Measurements from ENCODE around the gene ZNF775. TPM values are rescaled to one million over a fixed set of nuclear protein-coding genes. Genes with fewer than 3 reads are reported as not detected.

Gene ZNF775
- total and polyA plus RNA-seq, 2 of the 13 experiments (the other 11 are each of a cell fraction or from before 2014, with no cell fraction given) = 3.1 to 3.2 TPM

DNA sequence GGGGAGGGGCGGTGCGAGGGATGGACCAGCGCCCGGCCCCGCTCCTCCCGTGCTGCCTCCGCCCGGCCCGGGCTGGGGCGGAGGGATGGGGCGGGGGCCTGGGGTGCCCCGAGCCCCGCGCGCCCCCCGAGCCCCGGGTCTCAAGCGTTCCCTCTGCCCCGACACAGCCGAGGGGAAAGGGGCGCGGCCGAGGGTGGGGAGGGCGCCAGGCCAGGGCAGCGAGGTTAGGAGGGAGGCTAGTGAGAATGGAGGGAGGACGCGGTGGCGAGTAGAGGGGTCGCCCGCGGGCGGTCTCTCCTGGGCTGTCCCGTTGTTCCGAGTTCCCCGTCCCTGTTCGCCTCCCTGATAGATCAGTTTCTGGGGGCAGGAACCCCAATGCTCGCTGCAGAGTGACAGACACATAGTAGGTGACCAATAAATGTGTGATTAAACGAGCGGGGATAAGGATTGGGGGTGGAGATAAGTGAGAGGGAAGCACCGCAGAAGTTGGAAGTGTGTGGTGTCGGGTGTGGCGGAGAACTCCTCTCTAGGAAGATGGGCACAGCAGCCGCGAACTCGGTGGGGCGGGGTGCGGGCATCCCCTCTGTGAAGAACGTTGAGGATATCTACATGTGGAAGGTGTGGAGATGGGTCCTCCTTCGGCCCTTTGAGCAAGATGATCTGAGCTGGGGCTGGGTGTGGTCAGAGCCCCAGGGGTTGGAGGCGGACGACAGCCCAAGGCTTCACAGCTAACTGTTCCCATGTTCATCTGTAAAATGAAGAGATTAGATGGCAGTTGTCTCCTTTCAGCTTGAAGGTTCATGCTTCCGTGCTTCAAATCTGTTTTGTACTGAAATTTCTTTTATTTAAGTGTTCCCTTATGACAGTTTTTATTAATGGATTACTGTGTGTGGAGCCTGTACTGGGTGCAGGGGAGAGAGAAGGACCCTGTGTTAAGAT is 580 bp downstream of the ZNF775 start:
- CTCF ChIA-PET (ENCODE audit: low intra/inter-chr PET ratio, low total read pairs) = interaction anchor here (2.3 kb wide), 1 partner anchor 9 kb away, joined by 8 read pairs; no protein-coding TSS in a partner anchor
- intact Hi-C loops (cut with micrococcal nuclease; ENCODE audit: unreplicated experiment) = no loop called here
- no peaks in the 10 kb centered on the region for H3K27me3 ChIP-seq (ENCODE audit: control insufficient read depth in 1 of 2, insufficient read depth in 2 of 2, low read length in 2 of 2)
- peak overlapping the region; percentile 90 for H3K4me2 ChIP-seq (ENCODE audit: low read depth, low read length)
- WGBS (ENCODE audit: low lambda C conversion rate) = 4% methylated on average over 30 of the region's 52 CpGs
- in situ Hi-C loops (cut with HindIII; ENCODE audit: extremely low pct_ligation_motif_present, low pct_unique_long_range_greater_than_20kb) = no loop called here
- H3K36me3 ChIP-seq (replicated peaks in 1 of 2; ENCODE audit: control insufficient read depth in 1 of 2, insufficient read depth in 2 of 2, low read length in 2 of 2) = no peaks in the 10 kb centered on the region
- peak overlapping the region; percentile 88 for H3K9ac ChIP-seq (ENCODE audit: insufficient read depth, low read depth, low read length)
- H3K4me3 ChIP-seq (replicated peaks in 1 of 3; ENCODE audit: insufficient read depth in 1 of 3, low read depth in 2 of 3, low read length in 3 of 3) = peak overlapping the region; percentile 84 to 92 (median 92)
- peaks cover 84% of the 10 kb centered on the region for H3K4me1 ChIP-seq (ENCODE audit: insufficient read depth, low read length)
- no peak for DNase-seq (ENCODE audit: low spot score)
- ATAC-seq = peak; percentile 2
- POLR2A ChIA-PET = interaction anchor here (0.8 to 4.7 kb wide), 6 partner anchors 9 to 26 kb away, joined by 3 to 107 read pairs (median 5); partner anchors contain the start of gene REPIN1
- H2AFZ ChIP-seq (ENCODE audit: low read length) = no peak overlapping the region
- BruUV-seq (replicated peaks) = TSS peak; percentile 26
- no peaks in the 10 kb centered on the region for H3K9me3 ChIP-seq (ENCODE audit: low read length)
- H4K20me1 ChIP-seq (ENCODE audit: insufficient read depth, low read length) = peaks cover 3% of the 10 kb centered on the region; the same call in 1 of the 2 replicates
- H3K27ac ChIP-seq (ENCODE audit: extremely low read length, insufficient read depth, low read length) = peak overlapping the region; percentile 97
- no peak for FAIRE-seq
- peaks cover 42% of the 10 kb centered on the region for H3K79me2 ChIP-seq (ENCODE audit: insufficient read depth, low read length)
- TF ChIP-seq POLR2A (IDR thresholded peaks at IDR 0.05; ENCODE audit: insufficient read depth in 1 of 2, low read depth in 2 of 2, low read length in 2 of 2) (peak in 1 of 2 experiments; percentile 27; a peak in 1 of 4 replicates), SALL2 (CRISPR knock-in tag; IDR thresholded peaks at IDR 0.05) (no peak), MXI1 (IDR thresholded peaks at IDR 0.05; ENCODE audit: borderline replicate concordance, low read depth, low read length) (no peak), ZBTB7B (CRISPR knock-in tag; IDR thresholded peaks at IDR 0.05) (no peak; the same call in 1 of the 2 replicates), ZNF546 (CRISPR knock-in tag; conservative IDR thresholded peaks at IDR 0.05) (0 out of 2 replicates have a peak, but pooled peaks have one; percentile 20), SOX13 (IDR thresholded peaks at IDR 0.05) (no peak), SOX13 (CRISPR knock-in tag; conservative IDR thresholded peaks at IDR 0.05 in 1 of 2, IDR thresholded peaks at IDR 0.05 in 1 of 2) (0 out of 4 replicates have a peak, but pooled peaks of 1 of the 2 experiments have one; percentile 0)
- TF ChIP-seq, protein P1, sequence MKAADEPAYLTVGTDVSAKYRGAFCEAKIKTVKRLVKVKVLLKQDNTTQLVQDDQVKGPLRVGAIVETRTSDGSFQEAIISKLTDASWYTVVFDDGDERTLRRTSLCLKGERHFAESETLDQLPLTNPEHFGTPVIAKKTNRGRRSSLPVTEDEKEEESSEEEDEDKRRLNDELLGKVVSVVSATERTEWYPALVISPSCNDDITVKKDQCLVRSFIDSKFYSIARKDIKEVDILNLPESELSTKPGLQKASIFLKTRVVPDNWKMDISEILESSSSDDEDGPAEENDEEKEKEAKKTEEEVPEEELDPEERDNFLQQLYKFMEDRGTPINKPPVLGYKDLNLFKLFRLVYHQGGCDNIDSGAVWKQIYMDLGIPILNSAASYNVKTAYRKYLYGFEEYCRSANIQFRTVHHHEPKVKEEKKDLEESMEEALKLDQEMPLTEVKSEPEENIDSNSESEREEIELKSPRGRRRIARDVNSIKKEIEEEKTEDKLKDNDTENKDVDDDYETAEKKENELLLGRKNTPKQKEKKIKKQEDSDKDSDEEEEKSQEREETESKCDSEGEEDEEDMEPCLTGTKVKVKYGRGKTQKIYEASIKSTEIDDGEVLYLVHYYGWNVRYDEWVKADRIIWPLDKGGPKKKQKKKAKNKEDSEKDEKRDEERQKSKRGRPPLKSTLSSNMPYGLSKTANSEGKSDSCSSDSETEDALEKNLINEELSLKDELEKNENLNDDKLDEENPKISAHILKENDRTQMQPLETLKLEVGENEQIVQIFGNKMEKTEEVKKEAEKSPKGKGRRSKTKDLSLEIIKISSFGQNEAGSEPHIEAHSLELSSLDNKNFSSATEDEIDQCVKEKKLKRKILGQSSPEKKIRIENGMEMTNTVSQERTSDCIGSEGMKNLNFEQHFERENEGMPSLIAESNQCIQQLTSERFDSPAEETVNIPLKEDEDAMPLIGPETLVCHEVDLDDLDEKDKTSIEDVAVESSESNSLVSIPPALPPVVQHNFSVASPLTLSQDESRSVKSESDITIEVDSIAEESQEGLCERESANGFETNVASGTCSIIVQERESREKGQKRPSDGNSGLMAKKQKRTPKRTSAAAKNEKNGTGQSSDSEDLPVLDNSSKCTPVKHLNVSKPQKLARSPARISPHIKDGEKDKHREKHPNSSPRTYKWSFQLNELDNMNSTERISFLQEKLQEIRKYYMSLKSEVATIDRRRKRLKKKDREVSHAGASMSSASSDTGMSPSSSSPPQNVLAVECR (CRISPR knock-in tag; IDR thresholded peaks at IDR 0.05; ENCODE audit: borderline replicate concordance) = peak; percentile 40; the same call in 1 of the 2 replicates
- TF ChIP-seq, protein P2, sequence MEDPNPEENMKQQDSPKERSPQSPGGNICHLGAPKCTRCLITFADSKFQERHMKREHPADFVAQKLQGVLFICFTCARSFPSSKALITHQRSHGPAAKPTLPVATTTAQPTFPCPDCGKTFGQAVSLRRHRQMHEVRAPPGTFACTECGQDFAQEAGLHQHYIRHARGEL (CRISPR knock-in tag; IDR thresholded peaks at IDR 0.05) = no peak
- TF ChIP-seq, protein P3, sequence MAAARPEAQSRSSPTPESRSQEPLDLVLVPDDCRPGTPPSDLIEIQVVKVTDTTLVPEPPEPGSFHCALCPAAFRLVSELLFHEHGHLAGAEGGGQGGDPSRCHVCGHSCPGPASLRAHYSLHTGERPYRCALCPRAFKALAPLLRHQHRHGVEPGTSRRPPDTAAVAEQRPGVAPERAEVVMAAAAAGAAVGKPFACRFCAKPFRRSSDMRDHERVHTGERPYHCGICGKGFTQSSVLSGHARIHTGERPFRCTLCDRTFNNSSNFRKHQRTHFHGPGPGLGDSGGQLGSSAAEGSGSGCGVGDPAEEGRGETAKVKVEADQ (CRISPR knock-in tag; IDR thresholded peaks at IDR 0.05; ENCODE audit: borderline replicate concordance) = peak; percentile 89; the same call in 1 of the 2 replicates
- TF ChIP-seq, protein P4, sequence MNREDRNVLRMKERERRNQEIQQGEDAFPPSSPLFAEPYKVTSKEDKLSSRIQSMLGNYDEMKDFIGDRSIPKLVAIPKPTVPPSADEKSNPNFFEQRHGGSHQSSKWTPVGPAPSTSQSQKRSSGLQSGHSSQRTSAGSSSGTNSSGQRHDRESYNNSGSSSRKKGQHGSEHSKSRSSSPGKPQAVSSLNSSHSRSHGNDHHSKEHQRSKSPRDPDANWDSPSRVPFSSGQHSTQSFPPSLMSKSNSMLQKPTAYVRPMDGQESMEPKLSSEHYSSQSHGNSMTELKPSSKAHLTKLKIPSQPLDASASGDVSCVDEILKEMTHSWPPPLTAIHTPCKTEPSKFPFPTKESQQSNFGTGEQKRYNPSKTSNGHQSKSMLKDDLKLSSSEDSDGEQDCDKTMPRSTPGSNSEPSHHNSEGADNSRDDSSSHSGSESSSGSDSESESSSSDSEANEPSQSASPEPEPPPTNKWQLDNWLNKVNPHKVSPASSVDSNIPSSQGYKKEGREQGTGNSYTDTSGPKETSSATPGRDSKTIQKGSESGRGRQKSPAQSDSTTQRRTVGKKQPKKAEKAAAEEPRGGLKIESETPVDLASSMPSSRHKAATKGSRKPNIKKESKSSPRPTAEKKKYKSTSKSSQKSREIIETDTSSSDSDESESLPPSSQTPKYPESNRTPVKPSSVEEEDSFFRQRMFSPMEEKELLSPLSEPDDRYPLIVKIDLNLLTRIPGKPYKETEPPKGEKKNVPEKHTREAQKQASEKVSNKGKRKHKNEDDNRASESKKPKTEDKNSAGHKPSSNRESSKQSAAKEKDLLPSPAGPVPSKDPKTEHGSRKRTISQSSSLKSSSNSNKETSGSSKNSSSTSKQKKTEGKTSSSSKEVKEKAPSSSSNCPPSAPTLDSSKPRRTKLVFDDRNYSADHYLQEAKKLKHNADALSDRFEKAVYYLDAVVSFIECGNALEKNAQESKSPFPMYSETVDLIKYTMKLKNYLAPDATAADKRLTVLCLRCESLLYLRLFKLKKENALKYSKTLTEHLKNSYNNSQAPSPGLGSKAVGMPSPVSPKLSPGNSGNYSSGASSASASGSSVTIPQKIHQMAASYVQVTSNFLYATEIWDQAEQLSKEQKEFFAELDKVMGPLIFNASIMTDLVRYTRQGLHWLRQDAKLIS (CRISPR knock-in tag; IDR thresholded peaks at IDR 0.05) = no peak
